ENCODE data around the gene WWTR1.

The WWTR1 gene

GRCh38 chr3:149579838-149580542, 77.8 kb downstream of the WWTR1 start:
- no peak for TF ChIP-seq PAX5 (IDR thresholded peaks at IDR 0.05; ENCODE audit: insufficient read depth, low read length, severe bottlenecking)
- no peak for TF ChIP-seq POLR2A (IDR thresholded peaks at IDR 0.05; ENCODE audit: low read depth, low read length)
- no peak for TF ChIP-seq SPI1 (IDR thresholded peaks at IDR 0.05; ENCODE audit: low read depth, low read length)
- TF ChIP-seq POU2F2 (IDR thresholded peaks at IDR 0.05; ENCODE audit: low read depth, low read length), result no peak
- TF ChIP-seq POLR2AphosphoS5 (IDR thresholded peaks at IDR 0.05; ENCODE audit: low read depth, low read length), result no peak
- TF ChIP-seq TAF1 (IDR thresholded peaks at IDR 0.05; ENCODE audit: low read depth, low read length), result no peak
- FAIRE-seq (no peak), DNase-seq (ENCODE audit: insufficient read length, low spot score) (no peak)

GRCh38 chr3:149579161-149579560, 78.7 kb downstream of the WWTR1 start:
- DNase-seq (ENCODE audit: insufficient read length, low spot score) (no peak), FAIRE-seq (no peak)
- no peak for TF ChIP-seq POLR2A (IDR thresholded peaks at IDR 0.05; ENCODE audit: low read depth, low read length)
- no peak for TF ChIP-seq TAF1 (IDR thresholded peaks at IDR 0.05; ENCODE audit: low read depth, low read length)
- no peak for TF ChIP-seq SPI1 (IDR thresholded peaks at IDR 0.05; ENCODE audit: low read depth, low read length)
- no peak for TF ChIP-seq POLR2AphosphoS5 (IDR thresholded peaks at IDR 0.05; ENCODE audit: low read depth, low read length)
- no peak for TF ChIP-seq POU2F2 (IDR thresholded peaks at IDR 0.05; ENCODE audit: low read depth, low read length)
- TF ChIP-seq PAX5 (IDR thresholded peaks at IDR 0.05; ENCODE audit: insufficient read depth, low read length, severe bottlenecking), result no peak

- DNase-seq (ENCODE audit: insufficient read length, low spot score) (no peak), FAIRE-seq (no peak)
- no peak for TF ChIP-seq POU2F2 (IDR thresholded peaks at IDR 0.05; ENCODE audit: low read depth, low read length)
- no peak for TF ChIP-seq PAX5 (IDR thresholded peaks at IDR 0.05; ENCODE audit: insufficient read depth, low read length, severe bottlenecking)
- no peak for TF ChIP-seq TAF1 (IDR thresholded peaks at IDR 0.05; ENCODE audit: low read depth, low read length)
- TF ChIP-seq POLR2A (IDR thresholded peaks at IDR 0.05; ENCODE audit: low read depth, low read length), result no peak
- TF ChIP-seq POLR2AphosphoS5 (IDR thresholded peaks at IDR 0.05; ENCODE audit: low read depth, low read length), result no peak
- TF ChIP-seq SPI1 (IDR thresholded peaks at IDR 0.05; ENCODE audit: low read depth, low read length), result no peak
Observed at GRCh38 chr3:149577801-149578200, 80.0 kb downstream of the WWTR1 start.

- no peak for DNase-seq (ENCODE audit: insufficient read length, low spot score)
- TF ChIP-seq POLR2A (IDR thresholded peaks at IDR 0.05; ENCODE audit: low read depth, low read length), result no peak
- peak; percentile 45; the same call in 1 of the 2 replicates for TF ChIP-seq SPI1 (IDR thresholded peaks at IDR 0.05; ENCODE audit: low read depth, low read length)
- FAIRE-seq, result peak; percentile 47
Observed at GRCh38 chr3:149575961-149576564, 81.8 kb downstream of the WWTR1 start.

- TF ChIP-seq SPI1 (IDR thresholded peaks at IDR 0.05; ENCODE audit: low read depth, low read length), result no peak
- no peak for TF ChIP-seq TAF1 (IDR thresholded peaks at IDR 0.05; ENCODE audit: low read depth, low read length)
- TF ChIP-seq POLR2A (IDR thresholded peaks at IDR 0.05; ENCODE audit: low read depth, low read length), result no peak
- no peak for TF ChIP-seq POLR2AphosphoS5 (IDR thresholded peaks at IDR 0.05; ENCODE audit: low read depth, low read length)
- no peak for TF ChIP-seq PAX5 (IDR thresholded peaks at IDR 0.05; ENCODE audit: insufficient read depth, low read length, severe bottlenecking)
- no peak for TF ChIP-seq POU2F2 (IDR thresholded peaks at IDR 0.05; ENCODE audit: low read depth, low read length)
- DNase-seq (ENCODE audit: insufficient read length, low spot score) (no peak), FAIRE-seq (no peak)
Observed at GRCh38 chr3:149575213-149575960, 82.4 kb downstream of the WWTR1 start.

GRCh38 chr3:149572796-149573414, 84.9 kb downstream of the WWTR1 start:
- FAIRE-seq (no peak), DNase-seq (ENCODE audit: insufficient read length, low spot score) (no peak)
- TF ChIP-seq POU2F2 (IDR thresholded peaks at IDR 0.05; ENCODE audit: low read depth, low read length), result no peak
- no peak for TF ChIP-seq SPI1 (IDR thresholded peaks at IDR 0.05; ENCODE audit: low read depth, low read length)
- no peak for TF ChIP-seq PAX5 (IDR thresholded peaks at IDR 0.05; ENCODE audit: insufficient read depth, low read length, severe bottlenecking)
- TF ChIP-seq POLR2AphosphoS5 (IDR thresholded peaks at IDR 0.05; ENCODE audit: low read depth, low read length), result no peak
- TF ChIP-seq TAF1 (IDR thresholded peaks at IDR 0.05; ENCODE audit: low read depth, low read length), result no peak
- TF ChIP-seq POLR2A (IDR thresholded peaks at IDR 0.05; ENCODE audit: low read depth, low read length), result no peak

- FAIRE-seq, result no peak
- no peak for TF ChIP-seq POLR2AphosphoS5 (IDR thresholded peaks at IDR 0.05; ENCODE audit: low read depth, low read length)
- TF ChIP-seq POU2F2 (IDR thresholded peaks at IDR 0.05; ENCODE audit: low read depth, low read length), result no peak
- no peak for TF ChIP-seq PAX5 (IDR thresholded peaks at IDR 0.05; ENCODE audit: insufficient read depth, low read length, severe bottlenecking)
- no peak for TF ChIP-seq TAF1 (IDR thresholded peaks at IDR 0.05; ENCODE audit: low read depth, low read length)
- no peak for TF ChIP-seq SPI1 (IDR thresholded peaks at IDR 0.05; ENCODE audit: low read depth, low read length)
- no peak for TF ChIP-seq POLR2A (IDR thresholded peaks at IDR 0.05; ENCODE audit: low read depth, low read length)
- DNase-seq (ENCODE audit: insufficient read length, low spot score), result no peak
Observed at GRCh38 chr3:149571381-149571780, 86.4 kb downstream of the WWTR1 start.

- no peak for DNase-seq (ENCODE audit: insufficient read length, low spot score)
- FAIRE-seq, result no peak
- no peak for TF ChIP-seq TAF1 (IDR thresholded peaks at IDR 0.05; ENCODE audit: low read depth, low read length)
- no peak for TF ChIP-seq POU2F2 (IDR thresholded peaks at IDR 0.05; ENCODE audit: low read depth, low read length)
- no peak for TF ChIP-seq PAX5 (IDR thresholded peaks at IDR 0.05; ENCODE audit: insufficient read depth, low read length, severe bottlenecking)
- TF ChIP-seq POLR2A (IDR thresholded peaks at IDR 0.05; ENCODE audit: low read depth, low read length), result no peak
- no peak for TF ChIP-seq SPI1 (IDR thresholded peaks at IDR 0.05; ENCODE audit: low read depth, low read length)
- no peak for TF ChIP-seq POLR2AphosphoS5 (IDR thresholded peaks at IDR 0.05; ENCODE audit: low read depth, low read length)
Observed at GRCh38 chr3:149570016-149570415, 87.8 kb downstream of the WWTR1 start.

GRCh38 chr3:149567381-149567780, 90.4 kb downstream of the WWTR1 start:
- no peak for TF ChIP-seq SPI1 (IDR thresholded peaks at IDR 0.05; ENCODE audit: low read depth, low read length)
- FAIRE-seq (no peak), DNase-seq (ENCODE audit: insufficient read length, low spot score) (no peak)

Data from GM12891 (cell line).